Measurements from ENCODE around the gene OR9Q1. TPM values are rescaled to one million over a fixed set of nuclear protein-coding genes. Genes with fewer than 3 reads are reported as not detected.
A peak's percentile ranks its signal among the peaks of the same experiment; 100 is the strongest.

The OR9Q1 gene
- total RNA-seq, 2 donors from 2014 or later, result not detected

DNA sequence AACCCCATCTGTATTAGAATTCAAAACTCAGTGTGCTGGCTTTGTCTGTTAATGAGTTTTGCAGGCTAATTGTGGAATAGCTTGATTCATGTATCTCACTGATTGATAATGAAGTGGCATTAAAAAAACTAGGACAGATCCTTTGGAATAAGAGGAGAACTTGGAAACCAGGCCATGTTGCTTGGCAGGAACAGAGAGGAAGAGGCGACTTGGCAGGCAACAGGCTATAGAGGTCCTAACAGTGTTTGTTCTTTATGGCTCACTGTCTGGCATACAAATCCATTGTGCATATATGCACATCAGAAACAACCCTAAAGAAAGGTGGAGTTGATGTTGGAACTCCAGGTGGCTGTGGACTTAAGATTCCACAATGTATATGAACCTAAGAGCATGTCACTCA is 119.1 kb downstream of the OR9Q1 start:
- intact Hi-C loops (cut with DNase I), result no loop called here
- Histone ChIP-seq H3K9me3 (no peaks in the 10 kb centered on the region), H3K4me1 (replicated peaks) (no peaks in the 10 kb centered on the region), H3K27ac (no peak overlapping the region), H3K27me3 (replicated peaks; ENCODE audit: insufficient read depth) (no peaks in the 10 kb centered on the region), H3K36me3 (no peaks in the 10 kb centered on the region), H3K4me3 (no peak overlapping the region)
- 64% methylated on average over 1 of the region's 1 CpG for whole genome bisulfite sequencing
- DNase-seq (ENCODE audit: low spot score), result no peak
- TF ChIP-seq POLR2A (IDR thresholded peaks at IDR 0.05) (no peak), POLR2AphosphoS5 (IDR thresholded peaks at IDR 0.05) (no peak)
- TF ChIP-seq, protein P1, sequence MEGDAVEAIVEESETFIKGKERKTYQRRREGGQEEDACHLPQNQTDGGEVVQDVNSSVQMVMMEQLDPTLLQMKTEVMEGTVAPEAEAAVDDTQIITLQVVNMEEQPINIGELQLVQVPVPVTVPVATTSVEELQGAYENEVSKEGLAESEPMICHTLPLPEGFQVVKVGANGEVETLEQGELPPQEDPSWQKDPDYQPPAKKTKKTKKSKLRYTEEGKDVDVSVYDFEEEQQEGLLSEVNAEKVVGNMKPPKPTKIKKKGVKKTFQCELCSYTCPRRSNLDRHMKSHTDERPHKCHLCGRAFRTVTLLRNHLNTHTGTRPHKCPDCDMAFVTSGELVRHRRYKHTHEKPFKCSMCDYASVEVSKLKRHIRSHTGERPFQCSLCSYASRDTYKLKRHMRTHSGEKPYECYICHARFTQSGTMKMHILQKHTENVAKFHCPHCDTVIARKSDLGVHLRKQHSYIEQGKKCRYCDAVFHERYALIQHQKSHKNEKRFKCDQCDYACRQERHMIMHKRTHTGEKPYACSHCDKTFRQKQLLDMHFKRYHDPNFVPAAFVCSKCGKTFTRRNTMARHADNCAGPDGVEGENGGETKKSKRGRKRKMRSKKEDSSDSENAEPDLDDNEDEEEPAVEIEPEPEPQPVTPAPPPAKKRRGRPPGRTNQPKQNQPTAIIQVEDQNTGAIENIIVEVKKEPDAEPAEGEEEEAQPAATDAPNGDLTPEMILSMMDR (IDR thresholded peaks at IDR 0.05), result no peak

DNA sequence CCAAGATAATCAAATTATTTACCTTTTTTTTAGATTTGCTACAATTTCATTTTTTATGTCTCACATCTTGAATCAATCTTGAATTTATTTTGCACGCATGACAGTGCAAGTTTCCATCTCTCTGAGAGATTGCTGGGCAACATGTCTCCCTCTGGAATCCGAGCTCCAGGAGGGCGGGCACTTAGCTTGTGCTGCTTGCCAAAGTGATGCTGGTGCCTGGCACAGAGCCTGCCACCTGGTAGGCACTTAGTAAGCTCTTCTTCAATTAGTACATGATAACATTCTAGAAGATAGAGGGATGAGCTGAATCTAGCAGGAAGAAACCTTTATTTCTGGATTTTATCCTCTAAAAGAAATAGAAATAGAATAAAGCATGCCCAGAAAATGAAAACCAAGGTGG is 129.1 kb downstream of the OR9Q1 start:
- no peaks in the 10 kb centered on the region for H3K4me1 ChIP-seq (replicated peaks)
- intact Hi-C loops (cut with DNase I), result no loop called here

DNA sequence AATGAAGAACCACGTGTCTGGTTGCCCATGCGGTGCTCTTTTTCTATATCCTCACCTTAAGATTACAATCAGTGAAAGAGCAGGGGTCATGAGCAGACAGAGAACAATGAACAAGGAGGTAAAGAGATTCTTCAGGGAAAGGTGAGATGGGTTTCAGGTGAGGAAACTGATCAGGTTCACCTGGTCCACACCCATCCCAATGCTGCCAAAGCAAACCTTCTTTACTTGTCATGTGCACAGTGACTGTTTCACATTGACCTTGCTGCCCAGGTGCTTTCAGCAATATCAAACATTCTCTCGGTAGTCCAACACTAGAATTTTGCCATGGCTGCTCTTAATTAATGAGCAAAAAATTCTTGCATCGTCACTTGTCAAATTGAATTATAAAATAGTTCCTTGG is 140.7 kb downstream of the OR9Q1 start:
- TF ChIP-seq POLR2AphosphoS5 (IDR thresholded peaks at IDR 0.05), result no peak
- TF ChIP-seq, protein P1 (IDR thresholded peaks at IDR 0.05), result no peak
- no peak for TF ChIP-seq POLR2A (IDR thresholded peaks at IDR 0.05)
- no peaks in the 10 kb centered on the region for H3K27me3 ChIP-seq (replicated peaks; ENCODE audit: insufficient read depth)
- H3K4me1 ChIP-seq (replicated peaks), result no peaks in the 10 kb centered on the region
- intact Hi-C loops (cut with DNase I), result no loop called here
- H3K36me3 ChIP-seq, result no peaks in the 10 kb centered on the region
- WGBS, result 73% methylated on average over 4 of the region's 4 CpGs
- H3K9me3 ChIP-seq, result no peaks in the 10 kb centered on the region
- DNase-seq (ENCODE audit: low spot score), result no peak
- no peak overlapping the region for H3K4me3 ChIP-seq
- no peak overlapping the region for H3K27ac ChIP-seq

More for the DNA sequence above, 129.1 kb downstream of the OR9Q1 start:
- Histone ChIP-seq H3K27me3 (replicated peaks; ENCODE audit: insufficient read depth) (no peaks in the 10 kb centered on the region), H3K36me3 (no peaks in the 10 kb centered on the region), H3K27ac (no peak overlapping the region), H3K4me3 (no peak overlapping the region), H3K9me3 (no peaks in the 10 kb centered on the region)
- TF ChIP-seq POLR2A (IDR thresholded peaks at IDR 0.05), result no peak
- no peak for TF ChIP-seq POLR2AphosphoS5 (IDR thresholded peaks at IDR 0.05)
- TF ChIP-seq, protein P1 (IDR thresholded peaks at IDR 0.05), result no peak
- WGBS, result 60% methylated on average over 3 of the region's 3 CpGs
- no peak for DNase-seq (ENCODE audit: low spot score)

DNA sequence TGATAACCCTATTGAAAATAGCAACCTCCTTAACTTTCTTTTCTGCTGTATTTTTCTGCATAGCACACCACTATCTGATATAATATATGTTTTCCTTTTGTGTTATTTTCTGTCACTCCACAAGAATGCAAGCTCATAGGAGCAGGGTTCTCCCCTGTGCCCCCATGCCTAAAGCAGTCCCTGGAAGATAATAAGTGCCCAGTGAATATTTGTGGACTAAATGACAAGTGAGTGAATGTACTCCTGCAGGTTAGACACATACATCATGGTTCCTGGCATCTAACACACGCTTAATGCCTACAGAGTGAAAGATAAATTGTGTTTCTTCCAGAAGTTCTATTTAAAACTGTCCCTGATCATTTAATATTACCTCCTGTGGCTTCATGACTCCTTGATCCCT is 141.3 kb downstream of the OR9Q1 start:
- WGBS, result 11% methylated on average over 1 of the region's 1 CpG
- Histone ChIP-seq H3K27me3 (replicated peaks; ENCODE audit: insufficient read depth) (no peaks in the 10 kb centered on the region), H3K4me3 (no peak overlapping the region), H3K4me1 (replicated peaks) (no peaks in the 10 kb centered on the region), H3K36me3 (no peaks in the 10 kb centered on the region), H3K9me3 (no peaks in the 10 kb centered on the region), H3K27ac (no peak overlapping the region)
- DNase-seq (ENCODE audit: low spot score), result no peak
- TF ChIP-seq, protein P1 (IDR thresholded peaks at IDR 0.05), result no peak
- TF ChIP-seq POLR2A (IDR thresholded peaks at IDR 0.05), result no peak
- TF ChIP-seq POLR2AphosphoS5 (IDR thresholded peaks at IDR 0.05), result no peak
- intact Hi-C loops (cut with DNase I), result no loop called here

DNA sequence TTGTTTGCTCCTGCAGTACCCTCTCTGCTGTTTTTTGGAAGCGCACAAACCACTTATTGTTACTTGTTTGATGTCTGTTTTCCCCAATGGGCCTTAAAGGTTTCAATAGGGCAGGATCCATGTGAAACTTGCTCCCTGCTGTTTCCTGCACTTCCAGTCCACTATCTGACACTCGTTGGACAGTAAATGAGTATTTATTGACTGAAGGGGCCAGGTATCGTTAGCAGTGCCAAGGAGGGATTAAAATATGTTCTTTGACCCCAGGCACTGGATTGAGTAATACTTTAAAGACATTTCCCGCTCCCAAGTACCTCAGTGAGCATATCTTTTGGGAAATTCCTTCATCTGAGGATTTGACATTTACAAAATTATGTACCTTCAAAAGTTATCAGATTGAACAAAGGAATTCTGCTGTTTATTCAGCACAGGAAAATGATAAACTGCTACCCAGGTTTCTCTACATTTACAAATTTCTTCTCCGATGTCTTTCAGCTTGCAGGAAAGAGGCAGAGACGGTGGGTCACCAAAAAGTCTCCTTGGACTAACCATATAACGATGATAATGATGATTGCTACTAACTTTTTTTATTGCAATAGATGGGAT is 141.9 kb downstream of the OR9Q1 start:
- no peaks in the 10 kb centered on the region for H3K9me3 ChIP-seq
- peak; percentile 31 for TF ChIP-seq POLR2AphosphoS5 (IDR thresholded peaks at IDR 0.05)
- TF ChIP-seq, protein P1 (IDR thresholded peaks at IDR 0.05), result no peak
- intact Hi-C loops (cut with DNase I), result no loop called here
- WGBS, result 39% methylated on average over 7 of the region's 7 CpGs
- DNase-seq (ENCODE audit: low spot score), result peak; percentile 65
- no peak overlapping the region for H3K27ac ChIP-seq
- no peaks in the 10 kb centered on the region for H3K4me1 ChIP-seq (replicated peaks)
- no peaks in the 10 kb centered on the region for H3K27me3 ChIP-seq (replicated peaks; ENCODE audit: insufficient read depth)
- no peaks in the 10 kb centered on the region for H3K36me3 ChIP-seq
- H3K4me3 ChIP-seq, result no peak overlapping the region
